Measurements from ENCODE around the gene FNDC8.
A peak's percentile ranks its signal among the peaks of the same experiment; 100 is the strongest.
"Not testable (repeated sequence)": the region's sequence is repeated elsewhere in the genome, so short reads cannot be mapped to it uniquely, and the experiment has no call there.

FNDC8 gene

GRCh38 chr17:35097776-35098175 lies 23.6 kb upstream of the FNDC8 start:
- DNase-seq: no peak

- DNase-seq: no peak
Observed at GRCh38 chr17:35099908-35100307, 21.5 kb upstream of the FNDC8 start.

GRCh38 chr17:35101036-35101435 lies 20.4 kb upstream of the FNDC8 start:
- no peak for DNase-seq

GRCh38 chr17:35101725-35102124 lies 19.7 kb upstream of the FNDC8 start:
- no peak for DNase-seq

- DNase-seq: no peak
Observed at GRCh38 chr17:35103271-35103670, 18.1 kb upstream of the FNDC8 start.

GRCh38 chr17:35104844-35105450 lies 16.5 kb upstream of the FNDC8 start:
- DNase-seq: no peak

GRCh38 chr17:35110791-35111190 lies 10.6 kb upstream of the FNDC8 start:
- not testable (repeated sequence) for DNase-seq

- DNase-seq: no peak
Observed at GRCh38 chr17:35116845-35117244, 4.6 kb upstream of the FNDC8 start.

GRCh38 chr17:35117984-35118383 lies 3.4 kb upstream of the FNDC8 start:
- DNase-seq: no peak

GRCh38 chr17:35119370-35120165 lies 1.8 kb upstream of the FNDC8 start, which contains the start of gene RAD51D:
Gene RAD51D (minus strand): TSS chr17:35119860. CDS start chr17:35119613, 247 bp downstream.
- DNase-seq: peak; percentile 87

- DNase-seq: no peak
Observed at GRCh38 chr17:35127751-35128514, 6.5 kb downstream of the FNDC8 start.

GRCh38 chr17:35129154-35129972 lies 7.9 kb downstream of the FNDC8 start:
- no peak for DNase-seq

GRCh38 chr17:35129973-35130351 lies 8.5 kb downstream of the FNDC8 start:
- DNase-seq: no peak

GRCh38 chr17:35130392-35130791 lies 9.0 kb downstream of the FNDC8 start:
- DNase-seq: no peak

GRCh38 chr17:35132099-35132498 lies 10.7 kb downstream of the FNDC8 start:
- no peak for DNase-seq

GRCh38 chr17:35132816-35133550 lies 11.6 kb downstream of the FNDC8 start:
- DNase-seq: no peak

GRCh38 chr17:35135322-35135721 lies 13.9 kb downstream of the FNDC8 start:
- DNase-seq: no peak

GRCh38 chr17:35138218-35138617 lies 16.8 kb downstream of the FNDC8 start:
- no peak for DNase-seq

- peak; percentile 82 for DNase-seq
Observed at GRCh38 chr17:35141681-35142466, 20.5 kb downstream of the FNDC8 start, which contains the start of gene NLE1. Gene NLE1 (minus strand): TSS chr17:35142303. CDS start chr17:35142275, 28 bp downstream.

- DNase-seq: no peak
Observed at GRCh38 chr17:35142467-35142796, 21.0 kb downstream of the FNDC8 start.

GRCh38 chr17:35144840-35145239 lies 23.4 kb downstream of the FNDC8 start:
- DNase-seq: no peak
